HL-60 (cell line): Measurements from ENCODE around the gene VTCN1.

ENCODE experiments used
- DNase-seq, 2 experiments: peaks; one replicate each; pipeline ENCODE4 v3.0.0-alpha.2; 2010 to 2020; ENCODE audit warnings: low read depth in 1 of 2, low spot score in 1 of 2
- H3K27ac ChIP-seq: fragments of 250-450 bp; sonication (Bioruptor Pico); replicated peaks from 2 replicates; pipeline ENCODE4 v1.5.1; 2020; ENCODE audit warnings: mild to moderate bottlenecking, moderate library complexity
- H3K27me3 ChIP-seq: fragments of 250-450 bp; sonication (Bioruptor Pico); 2 replicates; pipeline ENCODE4 v1.5.1; 2021; ENCODE audit warnings: mild to moderate bottlenecking, moderate library complexity; ENCODE audit not compliant: insufficient read depth, poor library complexity, severe bottlenecking
- H3K4me3 ChIP-seq: replicated peaks from 2 replicates; pipeline ENCODE4 v1.5.1; 2011; ENCODE audit warnings: mild to moderate bottlenecking, control low read depth, low read length; ENCODE audit not compliant: insufficient read depth
- GABPA ChIP-seq: IDR thresholded peaks from 2 replicates; pipeline ENCODE4 v1.6.1; 2012; ENCODE audit warnings: low read depth
- POLR2AphosphoS5 ChIP-seq: IDR thresholded peaks from 2 replicates; pipeline ENCODE4 v1.6.1; 2012; ENCODE audit warnings: low read depth
- SPI1 ChIP-seq: IDR thresholded peaks from 2 replicates; pipeline ENCODE4 v1.6.1; 2012; ENCODE audit warnings: low read depth, mild to moderate bottlenecking, borderline replicate concordance
- TF ChIP-seq, protein P1 (sequence below): IDR thresholded peaks from 2 replicates; pipeline ENCODE4 v1.6.1; 2012; ENCODE audit warnings: low read depth; ENCODE audit not compliant: insufficient replicate concordance
- TF ChIP-seq, protein P2 (sequence below): IDR thresholded peaks from one replicate; pipeline ENCODE4 v1.5.1; 2011; ENCODE audit warnings: low read length, control low read depth, inconsistent platforms; ENCODE audit not compliant: insufficient read depth

The VTCN1 gene

DNA sequence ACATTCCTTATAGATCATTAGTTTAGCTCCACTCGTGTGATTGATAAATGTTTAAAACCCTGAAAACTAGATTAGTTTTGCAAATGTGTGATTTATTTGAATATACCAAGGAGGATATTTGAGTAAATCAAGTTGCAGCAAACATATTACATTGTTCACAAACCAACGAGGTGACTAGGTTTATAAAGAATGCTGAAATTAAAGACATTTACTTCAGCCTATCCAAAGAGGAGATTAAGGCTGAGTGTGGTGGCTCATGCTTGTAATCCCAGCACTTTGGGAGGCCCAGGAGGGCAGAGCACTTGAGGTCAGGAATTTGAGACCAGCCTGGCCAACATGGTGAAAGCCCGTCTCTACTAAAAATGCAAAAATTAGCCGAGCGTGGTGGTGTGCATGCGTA lies 34.1 kb downstream of the VTCN1 start:
- Histone ChIP-seq H3K4me3 (no peak overlapping the region), H3K27ac (no peak overlapping the region), H3K27me3 (no peaks in the 10 kb centered on the region)
- no peak for DNase-seq
- TF ChIP-seq SPI1 (no peak), GABPA (no peak), POLR2AphosphoS5 (no peak)
- TF ChIP-seq, protein P1, sequence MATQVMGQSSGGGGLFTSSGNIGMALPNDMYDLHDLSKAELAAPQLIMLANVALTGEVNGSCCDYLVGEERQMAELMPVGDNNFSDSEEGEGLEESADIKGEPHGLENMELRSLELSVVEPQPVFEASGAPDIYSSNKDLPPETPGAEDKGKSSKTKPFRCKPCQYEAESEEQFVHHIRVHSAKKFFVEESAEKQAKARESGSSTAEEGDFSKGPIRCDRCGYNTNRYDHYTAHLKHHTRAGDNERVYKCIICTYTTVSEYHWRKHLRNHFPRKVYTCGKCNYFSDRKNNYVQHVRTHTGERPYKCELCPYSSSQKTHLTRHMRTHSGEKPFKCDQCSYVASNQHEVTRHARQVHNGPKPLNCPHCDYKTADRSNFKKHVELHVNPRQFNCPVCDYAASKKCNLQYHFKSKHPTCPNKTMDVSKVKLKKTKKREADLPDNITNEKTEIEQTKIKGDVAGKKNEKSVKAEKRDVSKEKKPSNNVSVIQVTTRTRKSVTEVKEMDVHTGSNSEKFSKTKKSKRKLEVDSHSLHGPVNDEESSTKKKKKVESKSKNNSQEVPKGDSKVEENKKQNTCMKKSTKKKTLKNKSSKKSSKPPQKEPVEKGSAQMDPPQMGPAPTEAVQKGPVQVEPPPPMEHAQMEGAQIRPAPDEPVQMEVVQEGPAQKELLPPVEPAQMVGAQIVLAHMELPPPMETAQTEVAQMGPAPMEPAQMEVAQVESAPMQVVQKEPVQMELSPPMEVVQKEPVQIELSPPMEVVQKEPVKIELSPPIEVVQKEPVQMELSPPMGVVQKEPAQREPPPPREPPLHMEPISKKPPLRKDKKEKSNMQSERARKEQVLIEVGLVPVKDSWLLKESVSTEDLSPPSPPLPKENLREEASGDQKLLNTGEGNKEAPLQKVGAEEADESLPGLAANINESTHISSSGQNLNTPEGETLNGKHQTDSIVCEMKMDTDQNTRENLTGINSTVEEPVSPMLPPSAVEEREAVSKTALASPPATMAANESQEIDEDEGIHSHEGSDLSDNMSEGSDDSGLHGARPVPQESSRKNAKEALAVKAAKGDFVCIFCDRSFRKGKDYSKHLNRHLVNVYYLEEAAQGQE: no peak
- TF ChIP-seq, protein P2, sequence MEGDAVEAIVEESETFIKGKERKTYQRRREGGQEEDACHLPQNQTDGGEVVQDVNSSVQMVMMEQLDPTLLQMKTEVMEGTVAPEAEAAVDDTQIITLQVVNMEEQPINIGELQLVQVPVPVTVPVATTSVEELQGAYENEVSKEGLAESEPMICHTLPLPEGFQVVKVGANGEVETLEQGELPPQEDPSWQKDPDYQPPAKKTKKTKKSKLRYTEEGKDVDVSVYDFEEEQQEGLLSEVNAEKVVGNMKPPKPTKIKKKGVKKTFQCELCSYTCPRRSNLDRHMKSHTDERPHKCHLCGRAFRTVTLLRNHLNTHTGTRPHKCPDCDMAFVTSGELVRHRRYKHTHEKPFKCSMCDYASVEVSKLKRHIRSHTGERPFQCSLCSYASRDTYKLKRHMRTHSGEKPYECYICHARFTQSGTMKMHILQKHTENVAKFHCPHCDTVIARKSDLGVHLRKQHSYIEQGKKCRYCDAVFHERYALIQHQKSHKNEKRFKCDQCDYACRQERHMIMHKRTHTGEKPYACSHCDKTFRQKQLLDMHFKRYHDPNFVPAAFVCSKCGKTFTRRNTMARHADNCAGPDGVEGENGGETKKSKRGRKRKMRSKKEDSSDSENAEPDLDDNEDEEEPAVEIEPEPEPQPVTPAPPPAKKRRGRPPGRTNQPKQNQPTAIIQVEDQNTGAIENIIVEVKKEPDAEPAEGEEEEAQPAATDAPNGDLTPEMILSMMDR: no peak

DNA sequence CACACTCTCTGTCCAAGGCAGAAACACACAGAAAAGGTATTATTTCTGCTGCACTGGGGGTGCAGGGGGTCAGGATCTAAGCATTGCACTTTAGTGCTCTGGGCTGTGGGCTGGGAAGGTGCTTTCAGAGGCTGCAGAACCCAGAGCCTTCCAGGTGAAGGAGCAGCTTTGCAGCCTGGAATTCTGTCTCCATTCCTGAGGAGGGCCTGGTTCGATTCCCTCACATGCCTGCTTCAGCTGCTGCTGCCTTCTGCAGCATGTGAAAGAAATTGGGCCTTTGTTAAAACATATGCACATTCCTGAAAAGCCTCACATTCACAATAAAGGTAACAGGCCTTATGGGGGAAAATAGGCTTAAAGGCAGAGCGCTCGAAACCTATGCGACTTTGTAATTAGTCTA lies 35.9 kb downstream of the VTCN1 start:
- no peak overlapping the region for H3K4me3 ChIP-seq
- TF ChIP-seq, protein P1: no peak
- TF ChIP-seq SPI1 (no peak), POLR2AphosphoS5 (no peak)
- TF ChIP-seq, protein P2: no peak
- H3K27me3 ChIP-seq: no peaks in the 10 kb centered on the region
- no peak overlapping the region for H3K27ac ChIP-seq
- no peak for DNase-seq

DNA sequence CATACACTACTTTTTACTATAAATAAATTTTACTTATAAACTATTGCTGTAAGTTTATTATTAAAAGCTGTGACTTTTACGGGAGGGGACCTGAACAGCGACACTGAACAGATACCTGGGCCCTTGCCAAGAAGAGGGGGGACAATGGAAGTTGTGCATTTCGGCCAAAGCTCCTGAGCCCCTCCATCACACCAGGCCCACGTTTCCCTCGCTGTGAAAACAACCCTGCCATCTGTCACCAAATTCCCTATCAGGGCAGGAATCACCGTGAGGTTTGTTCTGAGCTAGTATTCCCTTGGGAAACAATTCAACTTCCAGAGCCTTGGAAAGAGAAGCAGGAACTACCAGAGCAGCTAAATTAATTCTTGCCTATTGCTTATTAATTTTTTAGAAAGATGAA lies 37.0 kb downstream of the VTCN1 start:
- Histone ChIP-seq H3K27ac (no peak overlapping the region), H3K27me3 (no peaks in the 10 kb centered on the region), H3K4me3 (no peak overlapping the region)
- TF ChIP-seq, protein P1: no peak
- TF ChIP-seq GABPA: no peak
- TF ChIP-seq SPI1: no peak
- TF ChIP-seq, protein P2: no peak
- TF ChIP-seq POLR2AphosphoS5: no peak
- no peak for DNase-seq
